Measurements from ENCODE around the gene PRSS58. TPM values are rescaled to one million over a fixed set of nuclear protein-coding genes. Genes with fewer than 3 reads are reported as not detected.

The PRSS58 gene
- total and polyA plus RNA-seq, 8 donors, result not detected

DNA sequence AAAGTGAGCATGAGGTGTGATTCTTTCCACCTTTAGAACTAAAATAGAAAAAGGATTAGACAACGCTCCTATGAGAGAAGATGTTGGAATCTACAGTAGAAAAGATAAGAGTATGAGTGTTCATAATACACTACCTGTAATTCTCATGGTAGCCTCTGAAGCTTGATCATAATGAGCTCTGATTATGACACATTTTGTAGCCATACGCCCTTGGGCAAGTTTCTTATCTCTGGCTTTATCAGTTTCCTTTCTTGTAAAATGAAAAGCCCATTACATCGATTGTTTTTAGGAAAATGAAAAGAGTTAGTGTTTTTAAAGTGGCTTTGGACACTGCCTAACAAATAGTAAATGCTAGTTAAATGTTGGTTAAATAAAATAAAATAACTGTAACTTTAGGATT lies 22.4 kb upstream of the PRSS58 start:
- TF ChIP-seq EP300 (IDR thresholded peaks at IDR 0.05), result no peak
- no peak for TF ChIP-seq POLR2A (IDR thresholded peaks at IDR 0.05)
- no peak for TF ChIP-seq POLR2AphosphoS5 (IDR thresholded peaks at IDR 0.05)
- TF ChIP-seq, protein P1, sequence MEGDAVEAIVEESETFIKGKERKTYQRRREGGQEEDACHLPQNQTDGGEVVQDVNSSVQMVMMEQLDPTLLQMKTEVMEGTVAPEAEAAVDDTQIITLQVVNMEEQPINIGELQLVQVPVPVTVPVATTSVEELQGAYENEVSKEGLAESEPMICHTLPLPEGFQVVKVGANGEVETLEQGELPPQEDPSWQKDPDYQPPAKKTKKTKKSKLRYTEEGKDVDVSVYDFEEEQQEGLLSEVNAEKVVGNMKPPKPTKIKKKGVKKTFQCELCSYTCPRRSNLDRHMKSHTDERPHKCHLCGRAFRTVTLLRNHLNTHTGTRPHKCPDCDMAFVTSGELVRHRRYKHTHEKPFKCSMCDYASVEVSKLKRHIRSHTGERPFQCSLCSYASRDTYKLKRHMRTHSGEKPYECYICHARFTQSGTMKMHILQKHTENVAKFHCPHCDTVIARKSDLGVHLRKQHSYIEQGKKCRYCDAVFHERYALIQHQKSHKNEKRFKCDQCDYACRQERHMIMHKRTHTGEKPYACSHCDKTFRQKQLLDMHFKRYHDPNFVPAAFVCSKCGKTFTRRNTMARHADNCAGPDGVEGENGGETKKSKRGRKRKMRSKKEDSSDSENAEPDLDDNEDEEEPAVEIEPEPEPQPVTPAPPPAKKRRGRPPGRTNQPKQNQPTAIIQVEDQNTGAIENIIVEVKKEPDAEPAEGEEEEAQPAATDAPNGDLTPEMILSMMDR (IDR thresholded peaks at IDR 0.05), result no peak
- Histone ChIP-seq H3K36me3 (no peaks in the 10 kb centered on the region), H3K27ac (no peak overlapping the region), H3K4me3 (no peak overlapping the region), H3K27me3 (no peaks in the 10 kb centered on the region), H3K9me3 (peaks cover 0 to 10% (median 6%) of the 10 kb centered on the region in 4 donors), H3K4me1 (no peaks in the 10 kb centered on the region)
- intact Hi-C loops (cut with DNase I; ENCODE audit: low total_unique reads), result no loop called here
- DNase-seq, result no peak
- WGBS, 5 donors, result 33 to 56% (median 44%) methylated on average over 3 of the region's 3 CpGs

- Histone ChIP-seq H3K36me3 (no peaks in the 10 kb centered on the region), H3K27me3 (no peaks in the 10 kb centered on the region), H3K27ac (no peak overlapping the region), H3K4me3 (no peak overlapping the region), H3K9me3 (peaks cover 0 to 16% (median 12%) of the 10 kb centered on the region in 4 donors), H3K4me1 (no peaks in the 10 kb centered on the region)
- TF ChIP-seq POLR2AphosphoS5 (IDR thresholded peaks at IDR 0.05) (no peak), EP300 (IDR thresholded peaks at IDR 0.05) (no peak), POLR2A (IDR thresholded peaks at IDR 0.05) (no peak)
- TF ChIP-seq, protein P1 (IDR thresholded peaks at IDR 0.05), result no peak
- DNase-seq, result no peak
- intact Hi-C loops (cut with DNase I; ENCODE audit: low total_unique reads), result no loop called here
- WGBS, 5 donors, result 67 to 82% (median 75%) methylated on average over 1 of the region's 1 CpG
These were observed 21.7 kb upstream of the PRSS58 start for GRCh38 chr7:142279601-142280000.

GRCh38 chr7:142275028-142275427 lies 17.2 kb upstream of the PRSS58 start:
- H3K36me3 ChIP-seq, result no peaks in the 10 kb centered on the region
- no peak overlapping the region for H3K27ac ChIP-seq
- H3K4me3 ChIP-seq, result no peak overlapping the region
- intact Hi-C loops (cut with DNase I; ENCODE audit: low total_unique reads), result no loop called here
- H3K27me3 ChIP-seq, result no peaks in the 10 kb centered on the region
- TF ChIP-seq POLR2AphosphoS5 (IDR thresholded peaks at IDR 0.05), result no peak
- TF ChIP-seq EP300 (IDR thresholded peaks at IDR 0.05), result no peak
- TF ChIP-seq, protein P1 (IDR thresholded peaks at IDR 0.05), result no peak
- TF ChIP-seq POLR2A (IDR thresholded peaks at IDR 0.05), result no peak
- H3K9me3 ChIP-seq, result peaks cover 0 to 20% (median 15%) of the 10 kb centered on the region in 4 donors
- no peaks in the 10 kb centered on the region for H3K4me1 ChIP-seq
- DNase-seq, result no peak
- WGBS, 5 donors, result 69 to 84% (median 81%) methylated on average over 3 of the region's 3 CpGs

DNA sequence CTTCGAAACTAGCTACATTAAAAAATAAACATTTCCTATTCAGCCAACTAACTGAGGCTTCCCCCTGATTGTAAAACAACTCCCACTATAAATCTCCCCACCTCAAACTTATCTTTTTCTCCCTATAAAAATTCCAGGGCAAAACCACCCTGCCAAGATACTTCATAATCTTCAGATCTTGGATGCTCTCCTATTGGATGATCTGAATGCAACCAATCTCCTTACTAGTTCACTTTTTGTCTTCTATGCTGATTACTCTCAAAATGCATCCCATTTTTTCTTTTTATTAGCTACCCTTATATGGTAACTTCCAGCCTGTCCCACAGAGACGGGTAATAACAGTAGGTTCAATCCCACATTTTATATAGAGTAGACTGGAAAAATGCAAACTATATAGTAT lies 15.0 kb upstream of the PRSS58 start:
- no peaks in the 10 kb centered on the region for H3K4me1 ChIP-seq
- no peaks in the 10 kb centered on the region for H3K36me3 ChIP-seq
- H3K9me3 ChIP-seq, result peaks cover 0 to 20% (median 15%) of the 10 kb centered on the region in 4 donors
- no peak for TF ChIP-seq POLR2AphosphoS5 (IDR thresholded peaks at IDR 0.05)
- TF ChIP-seq, protein P1 (IDR thresholded peaks at IDR 0.05), result no peak
- H3K4me3 ChIP-seq, result no peak overlapping the region
- 43 to 81% (median 66%) methylated on average over 2 of the region's 2 CpGs for WGBS, 5 donors
- no peaks in the 10 kb centered on the region for H3K27me3 ChIP-seq
- H3K27ac ChIP-seq, result no peak overlapping the region
- DNase-seq, result no peak
- intact Hi-C loops (cut with DNase I; ENCODE audit: low total_unique reads), result no loop called here
